Gastrocnemius medialis (tissue), 4 donors: ENCODE results near the gene LYPD6B.

Source experiments
- CTCF ChIP-seq, 5 experiments: fragments of 450-650 bp in 3 of 5; fragments of 200-600 bp in 2 of 5; sonication (generic) in 2 of 5; IDR thresholded peaks in 4 of 5; conservative IDR thresholded peaks in 1 of 5; 1 replicate in 4 of 5; 2 replicates in 1 of 5; pipeline ENCODE4 v1.5.1; 2016 to 2019; ENCODE audit warnings: antibody characterized with exemption in 5 of 5, mild to moderate bottlenecking in 3 of 5, moderate library complexity in 3 of 5
- POLR2A ChIP-seq, 2 donors: fragments of 450-650 bp; IDR thresholded peaks; one replicate each; pipeline ENCODE4 v1.6.1; 2017; ENCODE audit warnings: antibody characterized with exemption in 2 of 2, mild to moderate bottlenecking in 2 of 2, moderate library complexity in 2 of 2

GRCh38 chr2:149224543-149224942 lies 186.0 kb downstream of the LYPD6B start:
- TF ChIP-seq POLR2A (IDR thresholded peaks at IDR 0.05) (no peak), CTCF (IDR thresholded peaks at IDR 0.05 in 4 of 5, conservative IDR thresholded peaks at IDR 0.05 in 1 of 5) (no peak)
